ENCODE data around the gene TGFB3.
A peak's percentile ranks its signal among the peaks of the same experiment; 100 is the strongest.

The TGFB3 gene

GRCh38 chr14:75987201-75987970, 5.6 kb upstream of the TGFB3 start:
- DNase-seq (ENCODE audit: low read depth) = no peak

- no peak for DNase-seq (ENCODE audit: low read depth)
Observed at GRCh38 chr14:75986439-75986765, 4.6 kb upstream of the TGFB3 start.

- no peak for DNase-seq (ENCODE audit: low read depth)
Observed at GRCh38 chr14:75985618-75986438, 4.0 kb upstream of the TGFB3 start, which contains the start of gene IFT43. TSS of gene IFT43 (plus strand) at chr14:75985763. CDS start at chr14:75985787, 24 bp downstream.

GRCh38 chr14:75984674-75985073, 2.9 kb upstream of the TGFB3 start:
- no peak for DNase-seq (ENCODE audit: low read depth)

GRCh38 chr14:75983019-75983358, 1.2 kb upstream of the TGFB3 start:
- DNase-seq (ENCODE audit: low read depth) = no peak

- peak; percentile 60 for DNase-seq (ENCODE audit: low read depth)
Observed at GRCh38 chr14:75982266-75983018, 647 bp upstream of the TGFB3 start.

GRCh38 chr14:75980856-75981255, 939 bp downstream of the TGFB3 start:
- no peak for DNase-seq (ENCODE audit: low read depth)

- no peak for DNase-seq (ENCODE audit: low read depth)
Observed at GRCh38 chr14:75979648-75980565, 1.9 kb downstream of the TGFB3 start.

GRCh38 chr14:75979071-75979571, 2.7 kb downstream of the TGFB3 start:
- no peak for DNase-seq (ENCODE audit: low read depth)

GRCh38 chr14:75978249-75978731, 3.5 kb downstream of the TGFB3 start:
- DNase-seq (ENCODE audit: low read depth) = no peak

- no peak for DNase-seq (ENCODE audit: low read depth)
Observed at GRCh38 chr14:75977582-75977943, 4.2 kb downstream of the TGFB3 start.

- DNase-seq (ENCODE audit: low read depth) = no peak
Observed at GRCh38 chr14:75976826-75977581, 4.8 kb downstream of the TGFB3 start.

GRCh38 chr14:75972801-75973421, 8.9 kb downstream of the TGFB3 start:
- no peak for DNase-seq (ENCODE audit: low read depth)

- no peak for DNase-seq (ENCODE audit: low read depth)
Observed at GRCh38 chr14:75971509-75971908, 10.3 kb downstream of the TGFB3 start.

- no peak for DNase-seq (ENCODE audit: low read depth)
Observed at GRCh38 chr14:75970989-75971388, 10.8 kb downstream of the TGFB3 start.

GRCh38 chr14:75969891-75970290, 11.9 kb downstream of the TGFB3 start:
- DNase-seq (ENCODE audit: low read depth) = no peak

- no peak for DNase-seq (ENCODE audit: low read depth)
Observed at GRCh38 chr14:75969126-75969525, 12.7 kb downstream of the TGFB3 start.

GRCh38 chr14:75968456-75968855, 13.3 kb downstream of the TGFB3 start:
- DNase-seq (ENCODE audit: low read depth) = no peak

GRCh38 chr14:75967866-75968265, 13.9 kb downstream of the TGFB3 start:
- DNase-seq (ENCODE audit: low read depth) = no peak

GRCh38 chr14:75961662-75962061, 20.1 kb downstream of the TGFB3 start:
- no peak for DNase-seq (ENCODE audit: low read depth)
